ENCODE measurements around the gene JAG2.

JAG2 gene

DNA sequence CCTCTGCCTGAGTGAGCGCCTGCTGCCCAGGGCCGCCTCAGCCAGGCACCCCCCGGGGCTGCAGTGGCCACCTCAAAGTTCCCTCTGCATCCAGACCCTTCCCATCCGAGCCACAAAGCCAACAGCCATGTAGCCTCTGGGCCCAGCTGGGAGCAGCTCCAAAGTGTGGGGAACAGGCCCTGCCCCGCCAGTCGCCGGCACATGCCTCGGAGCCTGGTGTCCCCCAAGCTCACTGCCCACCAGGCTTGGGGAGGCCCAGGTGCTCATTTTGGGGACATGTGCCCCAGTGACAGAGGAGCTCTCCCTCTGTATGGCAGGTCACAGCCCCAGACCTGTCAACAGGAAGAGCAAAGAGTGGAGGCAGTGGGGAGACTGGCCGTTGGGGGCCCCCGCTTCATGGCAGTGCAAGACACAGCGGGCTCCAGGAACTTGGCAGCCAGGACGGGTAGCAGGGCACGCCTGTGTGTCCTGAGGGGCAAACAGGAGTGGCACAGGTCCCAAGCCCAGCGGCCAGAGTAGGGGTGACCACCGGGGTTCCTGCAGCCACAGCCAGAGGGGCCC lies 29.9 kb downstream of the JAG2 start:
- DNase-seq (ENCODE audit: low read depth) = no peak

DNA sequence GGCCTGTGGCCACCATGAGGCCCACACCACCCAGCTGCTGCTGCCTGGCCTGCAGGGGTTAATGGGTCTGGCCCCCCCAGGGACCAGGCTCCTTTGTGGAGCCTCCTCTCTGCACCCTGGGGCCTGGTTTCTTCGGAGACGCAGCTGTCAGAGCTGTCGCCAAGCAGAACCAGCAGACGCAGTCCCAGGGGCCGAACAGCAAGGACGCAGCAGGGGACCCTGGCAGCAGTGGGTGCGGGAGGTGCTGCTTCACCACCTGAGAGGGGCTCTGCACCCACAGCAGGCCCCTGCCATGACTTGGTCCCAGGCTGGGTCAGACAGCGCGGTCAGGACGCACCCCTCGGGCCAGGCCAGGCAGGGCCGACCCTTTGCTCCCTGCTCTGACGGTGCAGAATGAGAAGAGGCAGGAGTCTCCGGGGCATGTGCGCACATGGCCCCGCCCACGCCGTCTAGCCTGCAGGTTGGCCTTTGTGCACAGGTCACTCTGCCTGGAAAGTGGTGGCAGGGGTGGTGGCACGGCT lies 30.5 kb downstream of the JAG2 start:
- DNase-seq (ENCODE audit: low read depth) = no peak

DNA sequence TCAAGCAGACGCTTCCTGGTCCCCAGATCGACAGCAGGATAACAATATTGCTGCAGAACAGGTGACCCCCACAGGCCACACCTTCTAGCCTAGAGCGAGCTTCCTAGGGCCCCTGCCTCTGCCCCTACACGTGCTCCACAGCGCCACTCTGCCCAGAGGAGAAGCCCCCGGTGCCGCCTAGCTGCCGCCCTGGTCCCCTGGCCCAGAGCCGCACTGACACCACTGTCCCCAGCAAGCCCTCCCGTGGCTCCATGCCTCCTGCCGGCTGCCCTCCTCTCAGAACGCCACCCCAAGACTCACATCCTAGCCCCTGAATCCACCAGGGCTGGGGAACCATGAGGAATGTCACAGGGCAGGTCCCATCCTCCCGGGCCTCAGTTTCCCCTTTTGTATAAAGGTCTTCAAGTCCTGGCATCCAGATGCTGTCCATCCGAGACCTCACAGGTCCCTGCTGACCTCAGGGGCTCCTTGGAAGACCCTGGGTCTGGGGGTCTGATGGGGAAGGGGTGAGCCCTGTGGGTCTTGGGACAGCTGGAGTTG lies 31.0 kb downstream of the JAG2 start:
- no peak for DNase-seq (ENCODE audit: low read depth)

DNA sequence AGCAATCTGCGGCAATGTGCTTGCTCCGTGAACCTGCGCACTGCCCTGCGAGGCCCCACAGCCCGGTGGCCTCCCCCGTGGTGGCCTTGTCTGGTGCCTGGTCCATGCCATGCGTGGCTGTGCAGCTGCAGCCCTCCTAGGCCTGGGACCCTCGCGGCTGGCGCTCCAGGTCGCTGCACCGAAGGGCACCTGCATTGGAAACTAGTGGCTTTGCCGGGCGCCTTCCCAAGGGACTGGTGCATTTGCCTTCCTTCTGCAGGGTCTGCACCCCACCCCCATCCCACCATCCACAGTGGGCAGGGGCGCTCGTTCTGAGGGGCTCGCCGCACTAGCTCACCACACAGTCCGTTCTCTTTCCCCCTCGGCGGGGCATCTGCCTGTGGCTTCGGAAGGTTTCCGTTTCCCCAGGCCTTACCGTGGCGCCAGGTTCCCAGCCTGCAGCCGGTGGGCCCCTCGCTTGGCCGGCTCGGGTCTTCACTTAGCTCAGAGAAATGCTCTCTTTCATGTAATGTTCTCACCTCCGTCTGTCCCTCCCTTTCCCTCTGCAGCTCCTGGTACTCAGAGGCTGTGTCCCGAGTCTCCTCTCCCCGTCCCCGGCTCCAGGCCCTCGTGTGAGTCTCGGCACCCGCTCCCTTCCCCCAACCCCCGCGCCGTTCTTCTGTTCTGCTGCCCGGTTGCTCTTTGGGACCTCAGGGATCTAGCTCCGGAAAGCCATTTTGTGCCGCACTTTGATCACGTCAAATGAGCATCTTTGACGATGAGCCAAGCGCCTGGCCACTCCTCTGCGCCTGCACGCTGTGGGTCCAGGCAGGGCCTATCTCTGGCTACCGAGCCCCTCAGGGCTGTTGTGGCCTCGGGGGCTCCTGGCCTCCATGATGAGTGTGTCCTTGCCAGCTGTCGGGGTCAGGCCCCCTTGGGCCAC lies 31.9 kb downstream of the JAG2 start:
- no peak for DNase-seq (ENCODE audit: low read depth)

DNA sequence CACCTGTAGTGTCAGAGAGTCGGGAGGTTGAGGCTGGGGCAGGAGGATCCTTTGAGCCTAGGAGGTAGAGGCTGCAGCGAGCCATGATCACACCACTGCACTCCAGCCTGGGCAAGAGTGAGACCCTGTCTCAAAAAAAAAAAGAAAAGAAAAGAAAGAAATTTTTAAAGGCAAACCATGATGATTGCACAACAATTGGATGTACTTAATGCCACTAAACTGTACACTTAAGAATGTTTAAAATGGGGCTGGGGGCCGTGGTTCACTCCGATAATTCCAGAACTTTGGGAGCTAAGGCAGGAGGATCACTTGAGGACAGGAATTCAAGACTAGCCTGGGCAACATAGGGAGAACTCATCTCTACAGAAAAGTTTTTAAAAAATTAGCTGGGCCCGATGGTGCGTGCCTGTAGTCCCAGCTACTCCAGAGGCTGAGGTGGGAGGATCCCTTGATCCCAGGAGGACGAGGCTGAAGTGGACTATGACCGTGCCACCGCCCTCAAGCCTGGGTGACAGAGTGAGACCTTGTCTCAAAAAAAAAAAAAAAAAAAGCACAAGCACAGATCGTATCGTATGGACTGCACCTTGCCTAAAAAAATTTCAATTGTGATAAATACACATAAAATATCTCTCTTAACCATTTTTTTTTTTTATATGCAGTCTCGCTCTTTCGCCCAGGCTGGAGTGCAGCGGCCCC lies 32.7 kb downstream of the JAG2 start:
- DNase-seq (ENCODE audit: low read depth) = no peak

DNA sequence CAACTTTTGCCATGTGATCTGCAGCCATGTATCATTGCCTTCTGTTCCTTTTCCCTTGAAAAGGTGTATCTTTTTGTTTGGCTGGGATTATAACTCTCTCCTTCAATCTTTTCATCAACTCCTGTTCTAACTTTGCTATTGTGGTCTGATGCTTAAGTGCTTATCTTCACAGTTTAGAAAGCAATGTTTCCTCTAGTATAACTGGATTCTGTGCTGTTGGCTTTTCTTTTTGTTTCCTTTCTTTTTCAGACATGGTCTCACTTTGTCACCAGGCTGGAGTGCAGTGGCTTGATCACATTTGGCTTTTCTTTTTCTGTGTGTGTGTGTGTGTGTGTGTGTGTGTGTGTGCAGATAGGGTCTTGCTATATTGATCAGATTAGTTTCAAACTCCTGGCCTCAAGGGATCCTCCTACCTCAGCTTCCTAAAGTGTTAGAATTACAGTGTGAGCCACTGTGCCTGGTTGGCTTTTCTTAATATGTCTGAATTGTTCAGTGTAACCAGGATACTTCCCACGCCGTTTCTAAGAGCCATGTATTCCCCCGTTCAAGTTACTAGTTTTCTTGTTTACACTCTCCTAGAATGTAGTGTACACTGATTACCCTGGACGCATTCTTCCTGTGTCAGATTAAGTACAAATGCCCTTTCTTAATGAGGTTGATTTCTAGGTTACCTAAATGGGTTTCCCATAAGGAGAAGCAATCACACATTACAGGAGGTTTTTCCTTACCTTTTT lies 35.5 kb downstream of the JAG2 start:
- DNase-seq (ENCODE audit: low read depth) = no peak

DNA sequence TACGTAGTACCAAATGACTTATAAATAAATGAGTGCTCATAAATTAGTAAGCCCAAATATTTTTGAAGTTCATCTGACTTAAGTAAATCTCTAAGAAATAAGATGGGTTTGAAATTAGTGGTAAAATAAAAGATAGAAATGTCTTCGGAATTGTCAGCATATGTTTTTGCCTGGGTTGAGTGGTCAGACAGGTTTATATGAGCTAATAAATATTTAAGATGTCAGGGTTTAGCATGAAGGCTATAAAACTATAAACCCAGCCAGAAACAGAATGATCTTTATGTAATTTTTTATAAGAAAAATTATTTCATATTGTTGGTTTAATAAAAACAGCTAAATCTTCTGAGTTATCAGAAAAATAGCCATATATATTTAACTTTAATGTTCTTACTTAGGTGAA lies 37.3 kb downstream of the JAG2 start:
- DNase-seq (ENCODE audit: low read depth) = no peak

DNA sequence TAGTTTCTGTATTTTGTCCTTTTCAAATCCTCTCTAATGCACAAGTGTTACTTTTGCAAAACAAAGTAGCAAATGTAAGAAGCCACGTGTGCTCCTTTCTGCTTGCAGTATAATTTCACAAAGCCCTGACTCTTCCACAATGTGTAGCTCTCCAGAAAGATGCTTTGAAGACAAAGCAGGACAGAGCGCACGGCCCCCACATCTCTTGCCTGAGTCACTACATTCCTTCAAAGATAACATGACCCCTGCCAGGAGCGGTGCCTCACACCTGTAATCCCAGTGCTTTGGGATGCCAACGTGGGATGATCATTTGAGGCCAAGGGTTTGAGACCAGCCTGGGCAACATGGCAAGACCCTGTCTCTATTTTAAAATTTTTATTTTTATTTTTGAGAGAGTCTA lies 40.5 kb downstream of the JAG2 start:
- peak; percentile 44 for DNase-seq (ENCODE audit: low read depth)

DNA sequence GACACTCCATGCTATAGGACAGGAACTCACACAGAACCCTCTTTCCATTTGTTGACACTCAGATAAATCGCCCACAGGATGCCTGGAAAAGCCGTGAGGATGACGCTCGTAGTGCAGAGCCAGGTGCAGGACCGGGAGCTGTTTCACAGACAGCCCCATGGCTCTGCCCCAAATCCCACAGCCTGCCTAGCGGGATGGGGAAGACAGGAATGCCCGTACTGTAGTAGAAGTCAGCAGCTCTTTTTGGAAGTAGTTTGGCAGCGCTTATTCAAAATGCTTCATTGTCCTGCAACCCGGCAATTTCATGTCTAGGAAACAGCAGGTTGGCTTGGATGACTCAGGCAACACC lies 41.6 kb downstream of the JAG2 start:
- no peak for DNase-seq (ENCODE audit: low read depth)

DNA sequence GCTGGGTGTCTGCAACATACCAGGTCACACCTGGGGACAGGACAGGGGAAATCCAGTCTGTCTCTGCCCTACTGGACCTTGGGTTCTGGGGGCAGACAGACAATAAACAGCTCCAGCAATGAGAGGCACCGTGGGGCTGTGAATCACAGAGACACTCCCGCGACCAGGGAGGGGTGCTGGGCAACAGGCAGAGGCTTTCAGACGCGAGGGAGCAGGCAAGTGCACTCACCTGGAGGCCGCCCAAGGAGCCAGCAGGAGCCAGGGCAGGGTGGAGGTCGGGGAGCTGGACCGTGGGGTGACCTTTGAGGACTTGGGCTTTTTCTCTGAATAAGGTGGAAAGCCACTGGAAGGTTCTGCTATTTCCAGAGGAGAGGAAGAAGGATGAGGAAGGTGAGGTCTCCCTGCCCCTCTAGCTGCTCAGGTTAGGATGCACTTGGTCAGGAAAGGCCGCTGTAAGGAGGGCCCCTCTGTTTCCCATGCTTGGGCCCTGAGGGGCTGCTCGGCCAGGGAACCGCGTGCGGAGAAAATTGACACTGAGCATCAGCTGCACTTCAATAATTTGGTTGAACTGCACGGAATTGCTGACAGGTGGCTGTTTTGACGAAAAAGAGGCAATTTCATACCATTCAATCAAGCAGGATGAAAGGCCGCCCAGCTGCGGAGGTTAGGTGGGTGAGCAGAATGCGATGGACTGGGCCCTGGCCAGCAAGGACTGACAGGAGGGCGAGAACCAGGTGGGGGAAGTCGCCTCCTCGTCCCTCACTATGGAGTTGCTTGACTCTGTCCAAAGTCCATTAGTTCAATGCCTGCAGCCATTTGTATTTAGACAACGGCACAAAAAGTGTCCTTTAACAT lies 42.2 kb downstream of the JAG2 start:
- no peak for DNase-seq (ENCODE audit: low read depth)

DNA sequence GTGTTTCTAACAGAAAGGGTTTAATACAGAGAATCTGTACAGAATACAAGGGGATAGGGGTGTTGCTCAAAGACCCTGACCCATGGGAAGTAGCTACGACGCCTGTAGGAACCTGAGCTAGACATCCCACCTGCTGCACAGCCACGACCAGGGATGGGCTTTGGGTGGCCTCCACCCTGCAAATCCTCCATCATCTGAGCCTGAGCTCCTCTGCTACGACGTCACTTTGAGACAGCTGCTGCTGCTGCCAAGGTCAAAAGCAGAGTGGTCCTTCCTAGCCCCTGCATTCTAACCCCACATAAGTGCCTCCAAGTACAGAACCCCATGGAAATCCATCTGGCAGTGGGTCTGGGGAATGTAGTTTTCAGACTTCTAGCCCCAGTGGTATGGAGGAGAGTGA lies 43.8 kb downstream of the JAG2 start:
- DNase-seq (ENCODE audit: low read depth) = no peak

DNA sequence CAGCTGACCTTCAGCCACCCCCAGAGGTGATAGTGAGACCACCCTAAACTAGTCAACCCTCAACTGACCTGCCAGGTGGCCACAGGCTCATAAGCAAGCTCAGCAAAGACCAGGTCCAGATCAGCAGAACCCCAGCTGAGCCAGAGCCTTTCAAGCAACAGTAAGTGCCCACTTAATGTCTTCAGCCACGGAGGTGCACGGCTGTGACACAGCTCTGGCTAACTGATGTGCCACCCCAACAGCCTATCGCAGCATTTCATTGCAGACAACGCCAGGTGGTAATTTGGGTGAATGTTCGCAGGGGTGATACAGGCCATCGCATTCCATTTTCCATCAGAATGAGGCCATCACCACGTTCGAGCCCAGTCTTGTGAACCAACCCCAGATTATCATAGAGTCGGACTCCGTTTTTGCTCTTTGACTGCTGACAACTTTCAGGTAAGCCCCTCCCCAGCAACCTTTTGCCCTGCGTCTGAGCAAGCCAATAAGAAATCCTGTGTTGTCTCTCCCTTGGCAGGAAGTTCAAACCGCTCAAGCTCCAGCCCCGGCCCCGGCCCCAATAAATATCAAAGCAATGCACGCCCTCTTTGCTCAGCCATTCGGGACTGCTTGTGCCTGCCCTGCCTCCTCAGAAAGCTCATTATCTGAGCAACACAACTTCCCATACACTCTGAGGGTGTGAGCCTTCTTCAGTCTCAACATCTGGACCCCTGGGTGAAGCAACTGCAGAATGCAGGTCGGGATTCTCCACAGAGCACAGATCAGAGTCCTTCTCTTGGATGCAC lies 44.4 kb downstream of the JAG2 start:
- no peak for DNase-seq (ENCODE audit: low read depth)

DNA sequence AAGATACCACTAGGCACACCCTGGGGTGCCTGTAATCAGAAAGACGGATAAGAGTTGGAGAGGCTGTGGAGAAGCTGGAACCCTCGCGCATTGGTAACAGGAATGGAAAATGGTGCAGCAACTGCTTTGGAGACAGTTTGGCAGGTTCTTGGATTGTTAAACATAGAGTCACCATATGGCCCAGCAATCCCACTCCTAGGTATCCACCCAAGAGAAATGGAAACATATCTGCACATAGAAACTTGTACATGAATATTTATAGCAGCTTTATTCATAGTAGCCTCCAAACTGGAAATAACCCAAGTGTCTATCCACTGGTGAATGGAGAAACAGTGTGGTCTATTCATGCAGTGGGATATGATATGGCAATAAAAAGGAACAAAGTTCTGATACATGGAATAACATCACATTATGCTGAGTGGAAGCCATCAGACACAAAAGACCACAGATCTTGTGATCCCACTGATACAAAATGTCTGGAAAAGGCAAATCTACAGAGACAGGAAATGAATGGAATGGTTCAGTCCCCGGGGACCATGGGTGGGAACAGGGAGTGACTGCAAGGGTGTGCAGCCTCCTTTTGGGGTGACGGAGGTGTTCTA lies 45.4 kb downstream of the JAG2 start:
- DNase-seq (ENCODE audit: low read depth) = no peak

DNA sequence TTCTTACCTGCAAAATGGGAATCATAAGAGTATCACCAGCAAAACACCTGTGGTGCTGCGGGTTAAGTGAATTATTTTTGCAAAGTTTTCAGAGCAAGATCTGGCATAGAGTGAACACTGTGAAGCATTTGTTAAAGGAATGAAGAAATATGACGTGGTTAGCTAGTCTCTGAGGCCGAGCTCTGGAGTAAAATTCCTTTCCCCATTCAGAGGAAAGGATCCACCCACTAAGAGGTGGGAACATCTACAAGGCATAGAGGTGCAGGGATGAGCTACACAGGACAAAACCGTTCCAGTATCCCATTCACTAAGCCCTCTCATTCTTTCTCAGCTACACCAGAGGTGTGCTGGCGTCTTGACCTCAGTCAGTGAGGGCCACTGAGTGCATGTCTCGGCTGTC lies 48.5 kb downstream of the JAG2 start:
- no peak for DNase-seq (ENCODE audit: low read depth)

DNA sequence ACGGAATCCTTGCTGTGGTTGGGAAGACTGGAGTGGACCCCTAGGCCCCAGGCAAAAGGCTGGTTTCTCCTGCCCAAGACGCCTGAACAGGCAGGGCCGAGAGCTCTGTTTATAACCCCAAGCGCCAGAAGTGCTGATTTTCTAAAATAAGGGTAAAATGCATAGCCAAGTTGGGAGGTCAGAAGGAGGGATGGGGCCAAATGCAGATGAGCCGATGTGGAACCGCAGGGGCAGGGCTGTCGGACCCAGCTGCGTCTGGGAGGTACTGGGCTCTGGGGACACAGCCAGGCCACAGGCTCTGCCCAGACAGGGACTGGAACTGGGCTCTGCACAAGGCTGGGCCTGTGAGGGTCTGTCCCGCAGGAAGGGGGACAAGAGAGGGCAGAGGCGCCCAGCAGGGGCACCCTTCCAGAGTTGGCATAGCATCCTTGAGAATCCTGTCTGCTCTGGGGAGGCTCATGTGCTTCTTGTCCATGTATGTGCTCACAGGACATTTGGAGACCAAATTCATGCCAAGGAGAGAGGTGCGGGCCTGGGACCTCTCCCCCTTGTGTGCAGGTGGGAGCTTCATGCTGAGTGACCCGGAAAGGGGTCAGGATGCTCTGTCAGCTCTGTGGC lies 49.1 kb downstream of the JAG2 start:
- no peak for DNase-seq (ENCODE audit: low read depth)

DNA sequence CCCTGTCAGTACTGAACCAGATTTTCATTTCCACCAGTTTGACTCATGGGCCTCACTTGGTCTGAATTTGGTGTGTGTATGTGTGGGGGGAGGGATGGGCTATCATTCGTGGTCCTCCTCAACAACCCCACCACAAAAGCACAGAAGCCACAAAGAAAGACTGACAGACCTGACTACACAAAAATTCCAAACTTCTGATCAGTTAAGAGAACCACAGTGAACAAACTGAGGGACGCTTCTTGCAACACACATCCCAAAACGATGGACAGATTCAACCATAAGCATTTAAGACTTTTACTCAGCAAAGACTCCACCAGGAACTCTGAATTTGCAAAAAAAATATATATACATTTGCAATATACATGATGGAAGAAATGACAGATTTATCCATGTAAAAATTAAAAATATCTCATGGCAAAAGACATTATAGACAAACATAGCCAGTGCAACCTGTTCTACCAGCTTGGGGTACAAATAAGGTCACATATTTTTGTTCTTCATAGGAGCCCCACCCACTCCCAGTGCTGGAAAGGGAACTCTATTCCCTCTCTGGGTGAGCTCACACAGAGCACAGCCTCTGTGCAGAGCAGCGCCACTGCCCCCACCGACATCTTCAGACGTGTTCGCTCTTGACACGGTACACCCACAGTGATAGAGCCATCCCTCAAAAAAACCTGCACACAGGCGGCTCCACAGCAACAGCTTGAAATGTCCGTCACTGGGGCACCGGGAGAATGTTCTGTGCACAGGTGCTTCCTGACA lies 49.7 kb downstream of the JAG2 start:
- DNase-seq (ENCODE audit: low read depth) = peak; percentile 4

DNA sequence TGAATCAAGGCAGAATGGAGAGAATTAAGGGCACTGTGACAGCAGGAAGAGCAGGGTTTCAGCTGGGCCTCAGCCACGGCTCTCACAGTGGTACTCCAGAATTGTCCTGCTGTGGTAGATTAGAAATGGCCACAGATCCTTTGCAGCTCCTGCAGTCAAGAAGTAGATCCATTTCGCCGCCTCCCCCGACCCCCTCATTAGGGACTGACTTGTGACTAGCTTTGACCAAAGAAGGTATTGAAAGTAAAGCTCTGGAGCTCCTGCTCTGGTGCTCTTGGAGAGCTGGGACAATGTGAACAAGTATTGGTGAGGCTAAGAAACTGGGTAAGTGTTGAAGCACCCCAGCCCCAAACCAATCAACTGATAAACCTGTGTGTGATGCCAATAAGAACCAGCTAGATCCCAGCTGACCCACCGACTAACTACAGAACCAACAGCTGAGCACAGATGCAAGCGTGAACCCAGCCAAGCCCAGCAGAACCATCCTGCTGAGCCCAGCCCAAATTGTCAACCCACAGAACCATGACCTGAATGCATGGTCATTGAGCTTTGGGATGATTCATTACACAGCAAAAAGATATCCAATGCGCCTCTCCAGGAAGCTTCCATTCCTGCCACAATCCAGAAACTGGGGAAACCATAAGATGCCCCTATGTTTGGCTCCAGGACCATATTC lies 50.7 kb downstream of the JAG2 start:
- DNase-seq (ENCODE audit: low read depth) = no peak

DNA sequence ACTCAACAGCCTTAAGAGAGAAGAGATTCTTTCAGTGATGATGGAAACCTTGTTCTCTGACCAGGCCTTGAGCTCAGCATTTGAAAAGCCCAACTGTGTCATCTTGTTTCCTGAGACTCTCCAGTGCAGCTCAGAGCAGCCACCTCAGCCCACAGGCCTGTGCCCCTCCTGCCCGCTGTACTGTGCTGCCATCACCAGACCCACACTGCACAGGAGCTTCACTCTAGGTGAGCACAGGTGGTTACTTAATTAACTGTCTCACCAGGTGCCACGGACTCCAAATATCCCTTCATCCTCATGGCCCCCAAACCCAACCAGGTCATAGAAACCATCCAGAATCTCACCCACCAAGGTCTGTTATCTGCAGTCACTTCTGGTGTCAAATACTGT lies 51.3 kb downstream of the JAG2 start:
- DNase-seq (ENCODE audit: low read depth) = no peak
